PC-3 (cell line): ENCODE results near the gene ADK. TPM values are rescaled to one million over a fixed set of nuclear protein-coding genes. Genes with fewer than 3 reads are reported as not detected.

Experiments used
- ATAC-seq: fragments of 200-7000 bp; cut with Tn5 transposase; 2 replicates; pipeline ENCODE4 v1.9.1; 2020; ENCODE audit warnings: mild to moderate bottlenecking, moderate library complexity
- BruUV-seq: library from RNA; stranded (reverse); fragments of 400-500 nt; replicated peaks from 2 replicates; lab custom pipeline; 2021; lab: Mats Ljungman, UMichigan
- CTCF ChIA-PET: fragments of 300-600 bp; sonication (Branson Sonifier 250); formaldehyde crosslinking; loops from one replicate; lab custom pipeline; 2022; ENCODE audit warnings: antibody characterized with exemption; lab: Charles Lee
- POLR2A ChIA-PET: fragments of 300-600 bp; sonication (Branson Sonifier 250); formaldehyde crosslinking; loops from one replicate; lab custom pipeline; 2022; ENCODE audit warnings: antibody characterized with exemption; ENCODE audit not compliant: unreplicated experiment; lab: Charles Lee
- DNase-seq: peaks from one replicate; pipeline ENCODE4 v3.0.0-alpha.2; 2015
- H2AFZ ChIP-seq: fragments of 300-600 bp; sonication (generic); 2 replicates; pipeline ENCODE4 v1.6.0; 2016; ENCODE audit warnings: antibody characterized with exemption, low read length
- H3F3A ChIP-seq: fragments of 300-600 bp; sonication (generic); one replicate; pipeline ENCODE4 v1.6.0; 2017; ENCODE audit warnings: antibody characterized with exemption, low read length, control low read depth, mild to moderate bottlenecking; ENCODE audit not compliant: unreplicated experiment
- H3K27ac ChIP-seq: fragments of 300-600 bp; sonication (generic); 2 replicates; pipeline ENCODE4 v1.5.1; 2016; ENCODE audit warnings: mild to moderate bottlenecking, low read length
- H3K27me3 ChIP-seq: fragments of 300-600 bp; sonication (generic); 2 replicates; pipeline ENCODE4 v1.6.1; 2016; ENCODE audit warnings: low read length, mixed read lengths
- H3K36me3 ChIP-seq: fragments of 300-600 bp; sonication (generic); 2 replicates; pipeline ENCODE4 v1.6.1; 2016; ENCODE audit warnings: low read depth, mixed run types, low read length, mixed read lengths
- H3K4me1 ChIP-seq: fragments of 300-600 bp; sonication (generic); 2 replicates; pipeline ENCODE4 v1.5.1; 2016; ENCODE audit warnings: low read length; ENCODE audit not compliant: insufficient read depth
- H3K4me2 ChIP-seq: fragments of 300-600 bp; sonication (generic); 2 replicates; pipeline ENCODE4 v1.6.0; 2016; ENCODE audit warnings: low read length
- H3K4me3 ChIP-seq: fragments of 300-600 bp; sonication (generic); 2 replicates; pipeline ENCODE4 v1.5.1; 2016; ENCODE audit warnings: mild to moderate bottlenecking, low read length, mixed read lengths
- H3K79me2 ChIP-seq: fragments of 300-600 bp; sonication (generic); 2 replicates; pipeline ENCODE4 v1.6.1; 2017; ENCODE audit warnings: low read length, mixed read lengths
- H3K9ac ChIP-seq: fragments of 300-600 bp; sonication (generic); 2 replicates; pipeline ENCODE4 v1.6.0; 2016; ENCODE audit warnings: mild to moderate bottlenecking, low read length
- H3K9me2 ChIP-seq: fragments of 300-600 bp; sonication (generic); replicated peaks from 2 replicates; pipeline ENCODE4 v1.6.1; 2016; ENCODE audit warnings: mixed run types, low read length, mixed read lengths
- H3K9me3 ChIP-seq: fragments of 300-600 bp; sonication (generic); 2 replicates; pipeline ENCODE4 v1.6.1; 2016; ENCODE audit warnings: low read length, mixed read lengths
- H4K20me1 ChIP-seq: fragments of 300-600 bp; sonication (generic); 2 replicates; pipeline ENCODE4 v1.6.1; 2016; ENCODE audit warnings: low read length, mixed read lengths
- CTCF ChIP-seq: fragments of 300-600 bp; sonication (generic); conservative IDR thresholded peaks from 2 replicates; pipeline ENCODE4 v1.5.1; 2017; ENCODE audit warnings: antibody characterized with exemption, low read depth, mild to moderate bottlenecking, low read length
- EZH2 ChIP-seq: fragments of 300-600 bp; sonication (generic); IDR thresholded peaks from one replicate; pipeline ENCODE4 v1.6.1; 2017; ENCODE audit warnings: antibody characterized with exemption, mild to moderate bottlenecking, low read length; ENCODE audit not compliant: unreplicated experiment
- EZH2phosphoT487 ChIP-seq: fragments of 300-600 bp; sonication (generic); IDR thresholded peaks from 2 replicates; pipeline ENCODE4 v1.6.1; 2018; ENCODE audit warnings: mild to moderate bottlenecking, antibody characterized with exemption, low read length, borderline replicate concordance
- intact Hi-C: fragments of 100-400 bp; cut with micrococcal nuclease; formaldehyde crosslinking; loops from 2 replicates; pipeline ENCODE4 v1.9.0; 2023
- total RNA-seq: library from RNA; depleted of rRNA; stranded (reverse); fragments of >200 nt; gene quantifications from 2 replicates; pipeline ENCODE4 v1.2.3, GENCODE V29; 2014

ADK gene
- total RNA-seq, 1 experiment from 2014 or later: 256 TPM

- Histone ChIP-seq H3K4me3 (no peak overlapping the region), H3K4me1 (peaks cover 17% of the 10 kb centered on the region), H3K36me3 (peaks cover 61% of the 10 kb centered on the region), H4K20me1 (peaks cover 29% of the 10 kb centered on the region), H3K9me3 (no peaks in the 10 kb centered on the region), H3K9me2 (no peaks in the 10 kb centered on the region), H3F3A (no peaks in the 10 kb centered on the region), H3K79me2 (peaks cover 93% of the 10 kb centered on the region), H3K27me3 (no peaks in the 10 kb centered on the region), H2AFZ (no peak overlapping the region), H3K27ac (peak overlapping the region; percentile 0; the same call in 1 of the 2 replicates), H3K4me2 (no peak overlapping the region), H3K9ac (no peak overlapping the region)
- TF ChIP-seq EZH2phosphoT487: no peak
- no peak for TF ChIP-seq EZH2
- TF ChIP-seq CTCF: no peak
- BruUV-seq: no TSS peak
- ChIA-PET CTCF (no interaction called here), POLR2A (interaction anchor here (0.6 to 1.5 kb wide), 3 partner anchors 16 to 53 kb away, joined by 4 to 5 read pairs (median 4); no protein-coding TSS in a partner anchor)
- peak; percentile 82 for DNase-seq
- intact Hi-C loops: no loop called here
- ATAC-seq: peak; percentile 48
These were observed 55.7 kb downstream of the ADK start for GRCh38 chr10:74206746-74207145.

DNA sequence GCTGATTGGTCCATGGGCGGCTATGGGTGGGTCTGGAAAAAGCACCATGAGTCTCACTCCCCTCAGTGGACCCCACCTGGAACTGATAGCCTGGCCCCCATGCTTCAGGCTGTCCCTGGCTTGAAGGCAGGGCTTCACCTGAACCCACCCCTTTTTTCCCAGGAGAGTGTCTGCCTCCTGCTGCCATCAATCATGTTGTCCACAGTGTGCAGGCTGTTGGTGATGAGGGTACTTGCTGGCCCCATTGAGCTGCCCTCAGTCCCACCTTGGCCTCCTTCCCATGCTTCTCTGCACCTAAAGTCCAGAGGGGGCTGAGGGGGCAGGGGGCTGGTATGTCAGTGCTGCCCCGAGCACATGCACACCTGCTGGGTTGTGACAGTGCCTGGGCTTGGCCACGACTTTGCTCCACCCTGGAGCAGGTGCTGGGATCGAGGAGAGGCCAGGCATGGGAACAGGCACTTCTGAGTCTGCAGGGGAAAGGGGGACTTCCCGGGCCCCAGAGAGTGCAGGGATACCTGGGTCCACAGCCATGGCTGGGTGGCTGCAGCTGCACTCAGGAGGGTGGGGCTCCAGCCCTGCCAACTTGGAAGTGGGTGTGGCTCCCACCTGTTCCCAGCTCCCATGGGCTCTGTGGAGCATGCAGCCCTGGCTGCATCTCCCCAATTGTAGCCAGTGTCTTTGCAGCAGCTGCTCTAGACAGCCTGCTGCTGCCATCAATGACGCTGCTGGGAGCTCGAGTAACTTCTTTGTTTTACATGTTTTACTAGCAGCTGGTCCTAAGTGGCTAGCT is 56.9 kb downstream of the ADK start:
- peak; percentile 55 for DNase-seq
- intact Hi-C loops: no loop called here
- H3K4me3 ChIP-seq: no peak overlapping the region
- no peaks in the 10 kb centered on the region for H3K27me3 ChIP-seq
- peaks cover 50% of the 10 kb centered on the region for H3K36me3 ChIP-seq
- H3F3A ChIP-seq: no peaks in the 10 kb centered on the region
- H3K27ac ChIP-seq: no peak overlapping the region
- peaks cover 93% of the 10 kb centered on the region for H3K79me2 ChIP-seq
- no peaks in the 10 kb centered on the region for H3K9me2 ChIP-seq
- no peaks in the 10 kb centered on the region for H3K9me3 ChIP-seq
- TF ChIP-seq EZH2: no peak
- no peak for TF ChIP-seq CTCF
- TF ChIP-seq EZH2phosphoT487: no peak
- peak; percentile 71 for ATAC-seq
- H3K4me1 ChIP-seq: peaks cover 17% of the 10 kb centered on the region
- H2AFZ ChIP-seq: no peak overlapping the region
- CTCF ChIA-PET: no interaction called here
- no peak overlapping the region for H3K9ac ChIP-seq
- peaks cover 37% of the 10 kb centered on the region for H4K20me1 ChIP-seq
- POLR2A ChIA-PET: interaction anchor here (0.6 kb wide), 1 partner anchor 33 kb away, joined by 4 read pairs; no protein-coding TSS in a partner anchor
- H3K4me2 ChIP-seq: no peak overlapping the region
- BruUV-seq: no TSS peak

GRCh38 chr10:74208997-74209396 is 58.0 kb downstream of the ADK start:
- Histone ChIP-seq H2AFZ (no peak overlapping the region), H3F3A (peaks cover 3% of the 10 kb centered on the region), H3K9me2 (no peaks in the 10 kb centered on the region), H3K4me3 (no peak overlapping the region), H3K79me2 (peaks cover 94% of the 10 kb centered on the region), H3K27me3 (no peaks in the 10 kb centered on the region), H3K27ac (no peak overlapping the region), H3K9me3 (no peaks in the 10 kb centered on the region), H3K9ac (no peak overlapping the region), H4K20me1 (peaks cover 42% of the 10 kb centered on the region), H3K4me2 (no peak overlapping the region), H3K36me3 (peaks cover 44% of the 10 kb centered on the region), H3K4me1 (peaks cover 17% of the 10 kb centered on the region)
- no TSS peak for BruUV-seq
- intact Hi-C loops: no loop called here
- DNase-seq: no peak
- ChIA-PET CTCF (no interaction called here), POLR2A (no interaction called here)
- TF ChIP-seq EZH2phosphoT487 (no peak), EZH2 (no peak), CTCF (no peak)
- no peak for ATAC-seq
